Thymus (tissue), 11 donors: ENCODE results near the gene FRMD7. TPM values are rescaled to one million over a fixed set of nuclear protein-coding genes. Genes with fewer than 3 reads are reported as not detected.

Source experiments
- DNase-seq, 9 donors: peaks; one replicate each; pipeline ENCODE4 v3.0.0-alpha.2; 2013; ENCODE audit warnings: low spot score in 9 of 9, low read depth in 6 of 9, missing footprints in 1 of 9
- H3K27ac ChIP-seq, 2 donors: one replicate each; pipeline ENCODE4 v1.5.1; 2013; ENCODE audit warnings: control low read depth in 1 of 2, low read depth in 1 of 2, low read length in 1 of 2, mild to moderate bottlenecking in 1 of 2, moderate library complexity in 1 of 2
- H3K27me3 ChIP-seq, 2 donors: one replicate each; pipeline ENCODE4 v1.5.1; 2013; ENCODE audit warnings: low read length in 1 of 2; ENCODE audit not compliant: control insufficient read depth in 2 of 2, insufficient read depth in 1 of 2
- H3K36me3 ChIP-seq, 2 donors: one replicate each; pipeline ENCODE4 v1.5.1; 2013; ENCODE audit warnings: low read length in 1 of 2, mild to moderate bottlenecking in 1 of 2, moderate library complexity in 1 of 2; ENCODE audit not compliant: control insufficient read depth in 2 of 2, insufficient read depth in 2 of 2
- H3K4me1 ChIP-seq, 2 donors: one replicate each; pipeline ENCODE4 v1.5.1; 2013; ENCODE audit warnings: low read length in 2 of 2; ENCODE audit not compliant: control insufficient read depth in 2 of 2, insufficient read depth in 2 of 2
- H3K4me3 ChIP-seq, 2 donors: one replicate each; pipeline ENCODE4 v1.5.1; 2013; ENCODE audit warnings: low read length in 2 of 2, control low read depth in 1 of 2, mild to moderate bottlenecking in 1 of 2
- H3K9me3 ChIP-seq, 2 donors: one replicate each; pipeline ENCODE4 v1.5.1; 2013; ENCODE audit warnings: low read length in 1 of 2, mild to moderate bottlenecking in 1 of 2; ENCODE audit not compliant: control insufficient read depth in 2 of 2, insufficient read depth in 1 of 2
- WGBS: extraction: QIAGEN DNeasy Blood & Tissue Kit; methylation state at CpG from one replicate; pipeline ENCODE4 v1.1.7; 2013; 5-methylcytosine and 5-hydroxymethylcytosine counted together
- polyA plus RNA-seq: library from polyadenylated mRNA; stranded (reverse); fragments of 200-250 nt; gene quantifications from one replicate; pipeline ENCODE4 v1.2.3, GENCODE V29; 2013
- total RNA-seq: library from RNA; stranded (reverse); fragments of 120-200 nt; gene quantifications from one replicate; pipeline ENCODE4 v1.2.4, GENCODE V29; 2013
- donor health status: healthy.

FRMD7 gene
- total and polyA plus RNA-seq, 2 donors = under 0.01 to 0.02 TPM

DNA sequence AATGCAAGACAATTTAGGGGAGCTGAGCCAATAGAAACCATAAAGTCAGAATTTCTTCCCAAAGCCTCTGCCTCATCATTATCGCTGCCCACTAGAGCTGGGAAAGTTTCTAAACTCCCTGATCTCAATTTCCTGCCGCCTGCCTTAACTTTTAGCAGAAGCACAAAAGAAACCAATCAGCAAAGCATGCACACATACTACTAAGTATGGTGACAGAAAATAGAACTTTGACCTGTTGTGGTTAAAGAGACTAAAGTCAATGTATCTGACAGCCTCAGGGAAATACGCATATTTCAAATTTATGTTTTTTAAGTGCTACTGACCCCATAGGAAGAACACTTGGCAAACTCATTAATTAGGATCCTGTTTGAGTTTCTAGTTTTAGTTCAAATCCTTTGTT is 94.7 kb downstream of the FRMD7 start:
- Histone ChIP-seq H3K9me3 (no peaks in the 10 kb centered on the region), H3K27me3 (no peaks in the 10 kb centered on the region), H3K36me3 (no peaks in the 10 kb centered on the region), H3K4me3 (no peak overlapping the region), H3K4me1 (peaks cover 0 to 6% of the 10 kb centered on the region in 2 donors), H3K27ac (no peak overlapping the region)
- DNase-seq = no peak
- 80% methylated on average over 3 of the region's 3 CpGs for WGBS

DNA sequence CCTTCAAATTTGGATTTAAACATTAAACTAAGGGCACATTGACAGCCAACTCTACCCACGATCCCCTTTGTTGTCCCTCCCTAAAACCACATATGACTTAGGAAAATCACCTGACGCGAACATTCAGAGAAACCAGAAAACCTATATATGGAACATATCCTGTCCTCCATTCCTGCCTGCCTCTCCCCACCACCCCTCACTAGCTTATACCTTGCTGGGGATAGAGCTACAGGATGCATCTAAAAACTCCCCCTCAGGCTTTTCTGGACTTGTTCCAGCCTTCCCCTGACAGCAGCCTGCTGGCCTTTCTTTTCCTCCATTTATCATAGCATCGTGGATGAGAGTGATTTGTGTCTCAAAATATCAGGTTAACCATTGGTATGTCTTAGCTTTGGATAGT is 96.0 kb downstream of the FRMD7 start:
- DNase-seq = peak in 1 of 9 donors; percentile 28
- WGBS = 13% methylated on average over 4 of the region's 4 CpGs
- peaks cover 0 to 6% of the 10 kb centered on the region in 2 donors for H3K4me1 ChIP-seq
- peak overlapping the region in 1 of 2 donors; percentile 29 for H3K27ac ChIP-seq
- H3K9me3 ChIP-seq = no peaks in the 10 kb centered on the region
- H3K4me3 ChIP-seq = no peak overlapping the region
- H3K27me3 ChIP-seq = no peaks in the 10 kb centered on the region
- H3K36me3 ChIP-seq = no peaks in the 10 kb centered on the region

DNA sequence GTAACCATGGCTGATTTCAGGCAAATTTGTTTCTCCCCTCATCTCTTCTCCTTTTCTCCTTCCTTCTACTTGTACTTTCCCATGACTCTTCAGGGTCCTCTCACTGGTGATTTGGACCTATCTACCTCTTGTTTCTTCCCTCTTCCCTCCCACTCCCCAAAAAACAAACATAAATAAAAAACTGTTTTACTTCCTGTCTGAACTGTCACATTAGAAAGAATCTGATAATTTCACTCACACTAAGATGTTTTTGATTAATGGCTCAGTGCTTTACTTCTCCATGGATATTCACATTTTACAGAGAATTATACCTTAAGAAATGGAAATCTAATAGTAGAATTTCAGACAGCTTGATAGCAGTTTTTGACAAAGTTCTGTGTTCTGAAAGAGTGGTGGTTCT is 97.6 kb downstream of the FRMD7 start:
- Histone ChIP-seq H3K27me3 (no peaks in the 10 kb centered on the region), H3K4me3 (no peak overlapping the region), H3K27ac (no peak overlapping the region), H3K4me1 (peaks cover 0 to 6% of the 10 kb centered on the region in 2 donors), H3K9me3 (no peaks in the 10 kb centered on the region), H3K36me3 (no peaks in the 10 kb centered on the region)
- no peak for DNase-seq

Other genes starting within 250 kb of the FRMD7 start
- 79.0 TPM for gene STK26, start 104.7 kb downstream of the FRMD7 start, total RNA-seq
- 48.1 TPM for gene STK26, start 104.7 kb downstream of the FRMD7 start, polyA plus RNA-seq
- gene RAP2C, start 91.4 kb upstream of the FRMD7 start, total RNA-seq = 24.5 TPM
- 36.0 TPM for gene RAP2C, start 91.4 kb upstream of the FRMD7 start, polyA plus RNA-seq